Activated T-cell treated with anti-CD3 and anti-CD28 coated beads for 1 hour (primary cell): ENCODE measurements around the gene SRPX.

Experiments used
- DNase-seq: peaks from one replicate; pipeline ENCODE4 v3.0.0-alpha.2; 2020; ENCODE audit warnings: low read depth

SRPX gene, protein sequence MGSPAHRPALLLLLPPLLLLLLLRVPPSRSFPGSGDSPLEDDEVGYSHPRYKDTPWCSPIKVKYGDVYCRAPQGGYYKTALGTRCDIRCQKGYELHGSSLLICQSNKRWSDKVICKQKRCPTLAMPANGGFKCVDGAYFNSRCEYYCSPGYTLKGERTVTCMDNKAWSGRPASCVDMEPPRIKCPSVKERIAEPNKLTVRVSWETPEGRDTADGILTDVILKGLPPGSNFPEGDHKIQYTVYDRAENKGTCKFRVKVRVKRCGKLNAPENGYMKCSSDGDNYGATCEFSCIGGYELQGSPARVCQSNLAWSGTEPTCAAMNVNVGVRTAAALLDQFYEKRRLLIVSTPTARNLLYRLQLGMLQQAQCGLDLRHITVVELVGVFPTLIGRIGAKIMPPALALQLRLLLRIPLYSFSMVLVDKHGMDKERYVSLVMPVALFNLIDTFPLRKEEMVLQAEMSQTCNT

DNA sequence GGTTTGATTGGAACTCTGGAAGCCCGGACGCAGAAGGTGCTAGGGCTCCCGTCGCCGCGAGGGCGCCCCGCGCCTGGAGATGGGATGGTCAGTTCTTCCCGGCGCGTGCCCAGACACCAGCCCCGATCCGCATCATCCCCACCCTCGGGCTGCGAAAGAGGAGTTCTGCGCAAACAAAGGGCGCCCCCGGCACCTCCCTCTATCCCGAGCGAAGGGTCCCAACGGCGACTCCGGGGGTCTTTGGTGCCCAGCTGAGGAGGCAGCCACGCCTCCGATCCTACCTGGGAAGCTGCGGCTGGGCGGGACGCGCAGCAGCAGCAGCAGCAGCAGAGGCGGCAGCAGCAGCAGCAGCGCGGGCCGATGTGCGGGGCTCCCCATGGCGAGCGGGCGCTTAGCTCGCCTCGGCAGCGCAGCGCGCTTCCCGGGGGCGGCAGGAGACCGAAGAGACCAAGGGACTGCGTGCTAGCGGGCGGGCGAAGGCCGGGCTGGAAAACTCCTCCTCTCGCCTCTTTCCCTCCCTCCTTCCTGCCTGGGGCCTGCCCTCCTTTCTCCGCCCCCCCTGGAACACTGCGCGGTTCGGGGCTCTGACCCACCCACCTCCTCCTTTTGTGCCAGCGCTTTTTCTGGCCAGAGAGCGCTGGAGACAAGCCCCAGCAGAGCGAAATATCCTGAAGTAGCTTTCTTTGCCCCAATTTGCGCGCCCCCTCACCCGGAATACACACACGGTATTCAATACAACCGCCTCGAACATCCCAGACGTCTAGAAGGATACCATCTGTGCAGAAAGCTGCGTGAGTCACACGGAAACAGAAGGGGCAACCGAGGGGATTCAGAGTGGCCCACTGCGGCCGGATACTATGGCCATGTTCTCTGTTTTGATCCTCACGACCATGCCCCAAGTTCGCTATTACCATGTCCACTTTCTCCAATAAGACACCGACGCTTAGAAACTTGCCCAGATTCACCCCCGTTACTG lies at the start of gene SRPX:
Gene SRPX (minus strand): TSS at position 457 of the 976 bp plus-strand sequence. CDS start 79 bp downstream, at position 378.
- DNase-seq = no peak

DNA sequence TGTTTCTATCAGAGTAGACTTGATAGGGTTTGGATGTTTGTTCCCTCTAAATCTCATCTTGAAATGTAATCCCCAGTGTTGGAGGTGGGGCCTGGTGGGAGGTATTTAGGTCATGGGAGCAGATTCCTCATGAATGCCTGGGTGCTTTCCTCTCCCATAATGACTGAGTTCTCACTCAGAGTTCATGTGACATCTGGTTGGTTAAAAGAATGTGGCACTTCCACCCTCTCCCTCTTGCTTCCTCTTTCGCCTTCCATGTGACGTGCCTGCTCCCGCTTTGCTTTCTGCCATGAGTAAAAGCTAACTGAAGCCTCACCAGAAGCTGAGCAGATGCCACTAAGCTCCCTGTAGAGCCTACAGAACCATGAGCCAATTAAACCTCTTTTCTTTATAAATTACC lies 47.3 kb upstream of the SRPX start:
- no peak for DNase-seq

DNA sequence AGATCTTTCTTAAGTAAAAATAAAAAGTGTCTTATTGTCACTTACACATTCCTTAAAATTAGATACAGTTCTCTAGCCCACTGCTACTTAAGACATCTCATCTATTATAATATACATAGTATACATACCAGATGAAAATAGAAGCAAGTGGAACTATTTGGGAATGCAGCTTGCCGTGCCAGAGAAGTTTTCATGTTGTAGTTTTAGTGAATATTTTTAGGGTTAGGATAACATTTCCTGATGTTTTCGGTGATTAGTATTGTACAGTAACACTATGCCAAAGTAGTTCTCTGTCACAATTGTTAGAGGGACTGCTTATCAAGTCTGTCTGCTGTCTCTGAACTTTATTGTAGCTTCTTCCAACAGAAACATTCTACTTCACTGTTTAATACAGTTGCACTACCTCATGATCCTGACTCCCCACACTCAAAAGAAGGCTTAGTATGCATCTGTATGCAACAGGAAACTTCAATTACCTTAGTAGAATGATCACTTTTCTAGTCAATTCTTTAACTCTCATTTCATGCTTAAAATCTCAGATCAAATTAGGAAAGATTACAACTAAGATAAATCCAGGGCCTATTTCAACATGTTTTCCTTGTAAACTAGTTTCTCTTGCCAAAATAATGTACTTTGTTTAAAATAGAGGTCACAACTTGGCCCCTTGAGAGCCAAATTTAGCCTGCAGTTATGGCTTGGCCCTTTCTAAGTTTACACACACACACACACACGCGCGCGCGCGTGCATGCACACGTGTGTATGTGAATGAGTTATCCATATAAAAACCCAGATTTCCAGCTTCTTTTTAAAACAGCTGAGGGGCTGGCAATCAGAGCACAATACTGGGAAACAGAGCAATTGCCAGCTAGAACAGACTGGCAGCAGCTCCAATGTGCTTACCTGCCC lies 42.3 kb upstream of the SRPX start:
- no peak for DNase-seq

DNA sequence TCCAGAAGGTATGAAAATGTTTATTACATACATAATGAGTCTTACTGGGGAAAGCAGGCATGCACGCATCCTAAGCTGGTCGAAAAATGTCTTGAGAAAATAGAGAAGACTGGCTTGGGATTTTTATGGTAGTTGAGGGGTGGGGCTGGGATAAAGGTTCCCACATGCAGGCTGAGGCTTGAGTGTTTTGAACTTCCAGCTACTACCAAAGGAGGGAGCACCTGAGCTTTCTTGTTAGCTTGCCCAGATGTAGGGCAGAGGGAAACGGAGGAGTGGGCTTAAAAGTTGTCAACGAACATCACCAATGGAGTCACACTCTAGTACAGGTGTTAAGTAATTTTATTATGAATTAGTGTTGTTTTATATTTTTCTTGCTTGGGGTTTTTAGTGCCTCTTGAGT lies 39.6 kb upstream of the SRPX start:
- no peak for DNase-seq

DNA sequence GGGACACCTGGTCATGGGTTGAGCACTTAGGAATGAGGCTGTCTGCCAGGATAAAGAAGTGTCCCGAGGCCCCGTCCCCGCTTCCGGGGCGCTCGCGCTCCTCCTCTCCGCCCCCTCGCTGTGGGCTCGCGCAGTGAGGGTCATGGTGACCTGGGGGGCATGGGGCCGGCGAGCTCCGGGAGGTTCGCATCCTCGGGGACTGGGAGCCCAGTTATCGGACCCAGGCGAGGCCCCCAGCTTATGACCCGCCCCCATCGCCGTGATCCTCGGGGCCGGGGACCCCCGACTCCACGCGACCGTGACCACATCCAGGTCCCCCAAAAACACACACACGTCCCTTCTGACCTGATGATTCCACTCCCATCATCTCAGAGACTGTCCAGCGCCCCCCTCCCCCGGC lies 35.3 kb upstream of the SRPX start:
- DNase-seq = no peak

DNA sequence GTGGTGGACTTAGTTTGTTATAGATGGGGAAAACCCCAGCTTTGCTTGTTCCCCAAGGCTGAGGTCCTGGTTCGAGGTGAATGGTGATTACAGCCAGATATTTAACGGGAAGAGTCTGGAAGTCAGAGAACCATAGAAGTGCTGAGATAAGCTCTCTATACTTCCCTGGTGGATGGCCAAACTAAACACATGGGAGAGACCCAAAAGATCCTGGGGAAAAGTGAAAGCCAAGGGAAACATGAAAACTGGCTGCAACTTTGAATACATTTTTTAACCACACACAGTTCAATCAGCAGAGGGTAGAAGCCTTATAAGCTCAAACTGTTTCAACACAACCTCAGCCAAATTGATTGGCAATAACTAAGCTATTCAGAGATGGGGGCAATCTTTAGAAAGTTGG lies 29.3 kb upstream of the SRPX start:
- DNase-seq = no peak

DNA sequence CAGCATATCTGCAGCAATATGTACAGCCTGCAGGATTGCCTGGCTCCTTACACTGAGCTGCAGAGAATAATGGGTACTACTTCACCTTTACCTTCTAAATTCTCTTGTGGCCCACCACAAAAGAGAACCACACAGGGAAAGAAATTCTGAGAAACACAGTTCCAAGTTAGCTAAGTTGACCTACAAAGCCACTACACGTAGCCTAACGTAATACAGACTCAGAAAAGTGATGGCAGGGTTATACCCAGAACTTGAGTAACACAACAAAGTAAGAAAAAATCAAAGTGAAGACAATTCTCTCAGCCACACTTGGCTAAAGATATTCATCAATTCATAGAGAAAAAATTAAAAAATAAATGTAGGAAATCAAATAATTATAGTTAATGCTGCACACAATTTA lies 26.4 kb upstream of the SRPX start:
- no peak for DNase-seq

DNA sequence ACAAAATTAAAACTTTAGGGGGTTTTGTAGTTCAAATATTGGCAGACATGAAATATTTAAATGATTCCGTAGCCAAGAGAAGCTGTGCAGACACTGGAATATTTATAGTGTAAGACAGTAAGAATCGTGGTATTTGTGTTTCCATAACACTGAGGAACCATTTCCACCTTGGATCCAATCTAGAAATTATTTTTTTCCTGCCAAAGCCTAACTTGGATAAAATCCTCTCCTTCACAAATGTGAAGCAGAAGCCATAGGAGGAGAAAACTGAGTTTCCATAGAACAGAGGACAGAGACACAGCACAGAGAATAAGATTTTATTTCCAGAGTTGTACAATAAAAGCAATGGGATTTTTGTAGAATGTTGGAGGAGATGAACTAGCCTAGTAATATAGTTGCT lies 19.9 kb upstream of the SRPX start:
- no peak for DNase-seq

DNA sequence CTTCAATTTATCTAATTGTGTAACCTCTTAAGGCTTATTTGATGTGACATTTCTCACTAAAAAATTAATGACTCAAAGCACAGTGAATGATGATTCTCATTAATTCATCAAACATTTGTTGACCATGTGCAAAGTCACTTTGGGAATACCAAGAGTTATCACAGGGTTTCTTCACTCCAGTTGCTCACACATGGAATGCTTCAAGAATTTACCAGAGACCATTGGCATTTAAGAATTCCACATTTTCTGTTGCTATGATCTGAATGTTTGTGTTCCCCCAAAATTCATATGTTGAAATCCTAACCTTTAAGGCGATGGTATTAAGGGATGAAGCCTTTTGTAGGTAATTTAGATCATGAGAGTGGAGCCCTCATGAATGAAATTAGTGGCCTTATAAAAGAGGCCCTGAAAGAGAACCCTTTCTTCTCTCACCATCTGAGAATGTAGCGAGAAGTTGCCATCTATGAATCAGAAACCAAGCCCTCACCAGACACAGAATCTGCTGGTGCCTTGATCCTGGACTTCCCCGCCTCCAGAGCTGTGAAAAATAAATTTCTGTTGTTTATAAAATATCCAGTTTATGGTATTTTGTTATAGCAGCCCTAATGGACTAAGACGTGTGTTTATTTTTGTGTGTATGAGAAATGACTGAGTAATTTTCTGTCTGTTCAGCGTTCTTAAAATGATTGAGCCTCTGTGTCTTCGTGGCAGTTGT lies 16.4 kb upstream of the SRPX start:
- DNase-seq = no peak

DNA sequence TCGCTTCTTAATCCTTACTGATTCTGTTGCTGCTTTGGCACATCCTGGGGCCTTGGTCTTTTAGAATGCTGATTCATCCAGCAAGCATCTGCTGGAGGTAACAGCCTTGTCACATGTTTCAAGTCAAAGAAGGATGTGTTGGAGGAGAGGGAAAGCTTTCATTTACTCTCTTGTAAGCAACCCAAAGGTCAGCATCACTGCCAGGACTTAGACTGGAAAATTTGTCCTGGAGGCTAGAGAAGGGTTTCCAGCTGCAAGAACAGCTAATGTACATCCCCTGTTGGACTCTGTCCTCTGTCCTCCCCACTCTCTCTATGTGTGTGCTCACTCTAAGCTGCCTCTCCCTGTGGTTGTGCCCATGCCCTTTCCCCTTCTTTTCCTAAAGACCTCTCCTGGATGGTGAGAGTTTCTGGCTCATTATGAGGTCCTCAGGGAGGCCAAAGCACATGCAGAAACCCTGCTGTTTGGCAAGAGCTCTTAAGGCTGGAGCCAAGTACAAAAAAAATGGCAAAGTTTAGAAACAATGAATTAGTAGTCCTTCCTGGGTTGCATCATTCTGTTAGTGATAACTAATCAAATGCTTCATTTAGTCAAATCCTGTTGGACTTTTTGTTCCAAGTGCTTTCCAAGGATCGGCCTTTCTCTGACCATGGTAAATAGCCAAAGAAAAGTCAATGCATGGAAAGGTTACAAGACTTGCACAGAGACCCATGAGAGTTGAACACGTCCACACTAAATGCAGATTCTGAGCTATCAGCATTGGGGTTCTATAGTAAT lies 13.4 kb upstream of the SRPX start:
- no peak for DNase-seq

DNA sequence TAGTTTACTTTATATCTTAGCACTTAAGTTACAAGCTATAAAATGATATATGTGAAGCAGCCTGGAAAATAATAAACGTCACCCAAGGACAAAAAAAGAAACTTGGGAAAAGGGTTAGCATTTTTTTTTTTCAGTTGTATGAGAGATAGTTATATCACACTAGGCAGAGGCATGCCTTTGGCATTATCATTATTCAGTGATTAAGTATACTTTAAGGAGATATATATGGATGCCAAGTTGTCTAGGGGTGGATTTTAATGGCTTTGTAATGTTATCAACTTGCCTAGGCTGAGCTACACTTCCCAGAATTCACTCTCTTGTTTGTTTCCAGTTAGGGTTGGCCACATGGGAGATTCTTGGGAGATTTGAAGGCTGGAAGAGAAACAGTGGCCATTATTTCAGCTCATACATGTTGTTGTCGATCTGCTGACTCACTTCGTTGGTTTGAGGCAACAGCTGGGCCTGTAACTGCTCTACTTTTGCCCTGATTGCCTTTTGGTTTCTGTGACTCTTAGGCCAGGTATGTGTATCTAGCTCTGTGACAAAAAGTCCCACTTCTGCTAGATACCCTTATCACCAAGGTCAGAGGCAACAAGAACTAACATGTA lies 11.5 kb upstream of the SRPX start:
- no peak for DNase-seq

DNA sequence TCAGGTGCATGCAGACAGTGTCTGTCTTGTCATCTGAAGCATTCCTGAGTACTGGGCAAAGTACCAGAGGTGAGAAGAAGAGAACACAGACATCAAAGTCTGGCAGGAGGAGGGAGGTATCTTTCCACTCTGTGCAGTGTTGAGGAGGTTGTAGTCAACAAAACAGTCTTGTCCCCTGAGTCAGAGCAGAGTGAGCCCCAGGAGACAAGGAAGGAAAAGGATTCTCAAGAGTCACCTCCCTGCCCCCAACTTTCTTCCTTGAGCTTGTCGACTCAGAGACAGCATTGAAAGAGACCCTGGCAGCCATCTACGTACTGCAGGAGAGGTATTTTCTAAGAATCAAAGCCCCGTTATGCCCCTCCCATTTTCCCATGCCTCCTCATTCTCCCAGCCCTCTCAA lies 4.4 kb upstream of the SRPX start:
- no peak for DNase-seq

DNA sequence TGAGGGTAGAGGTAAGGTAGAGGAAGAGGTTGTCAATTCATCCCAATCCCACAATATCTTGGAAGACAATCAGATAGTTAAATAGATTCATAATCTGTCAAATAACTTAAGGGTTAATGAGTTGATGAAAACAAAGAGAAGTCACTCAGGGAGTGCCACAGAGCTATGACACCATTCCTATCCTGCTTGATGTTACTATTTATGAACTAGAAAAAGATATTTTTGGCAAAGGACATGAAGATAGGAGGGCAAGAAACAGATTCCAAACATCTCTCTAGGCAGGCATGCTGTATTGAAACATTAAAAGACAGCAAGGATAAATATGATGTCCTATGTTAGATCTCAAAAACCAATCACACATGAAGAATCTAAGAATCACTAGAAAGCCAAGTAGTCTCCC lies 3.5 kb upstream of the SRPX start:
- no peak for DNase-seq

DNA sequence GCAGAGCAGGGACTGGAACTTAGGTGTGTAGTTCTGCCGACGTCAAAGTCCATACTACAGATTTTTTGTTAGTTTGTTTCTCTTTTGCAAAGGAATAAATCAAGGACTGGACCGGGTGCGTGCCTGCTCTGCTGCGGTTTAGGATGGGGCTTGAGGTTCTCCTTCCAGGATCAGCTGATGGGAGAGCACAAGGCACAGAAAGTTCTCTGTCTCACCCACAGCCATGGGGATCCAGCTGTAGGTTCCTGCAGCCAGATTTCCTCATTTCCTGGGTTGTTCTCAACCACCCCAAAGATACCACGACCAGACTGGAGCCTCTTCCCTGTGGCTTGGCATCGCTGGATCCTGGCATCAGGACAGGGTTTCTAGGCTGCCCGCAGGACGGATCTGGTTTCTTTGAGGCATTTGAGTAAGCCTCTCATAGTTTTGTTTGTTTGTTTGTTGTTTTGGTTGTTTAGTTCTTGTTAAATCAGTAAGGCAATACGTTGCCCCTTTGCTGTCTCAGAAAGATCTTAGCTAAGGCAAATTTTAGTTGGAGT lies 789 bp upstream of the SRPX start:
- DNase-seq = no peak

DNA sequence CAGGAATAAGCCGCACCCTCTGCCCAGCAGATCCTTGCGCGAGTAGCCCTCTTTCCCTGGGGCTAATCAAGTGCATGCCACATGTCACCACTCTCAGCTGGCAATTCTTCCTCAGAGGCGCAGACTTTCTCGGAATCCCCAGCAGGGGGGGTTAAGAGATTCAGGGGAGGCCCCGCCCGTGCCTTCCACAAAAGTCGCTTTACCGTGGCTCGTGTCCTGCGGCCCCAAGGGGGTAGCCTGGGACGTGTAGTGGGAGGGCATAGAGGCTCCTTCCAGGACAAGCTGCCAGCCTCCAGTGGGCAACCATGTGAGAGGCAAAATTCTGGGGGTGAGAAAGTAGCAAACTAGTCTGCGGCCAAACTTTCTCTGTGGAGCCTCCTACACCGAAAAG lies 652 bp downstream of the SRPX start:
- DNase-seq = no peak

DNA sequence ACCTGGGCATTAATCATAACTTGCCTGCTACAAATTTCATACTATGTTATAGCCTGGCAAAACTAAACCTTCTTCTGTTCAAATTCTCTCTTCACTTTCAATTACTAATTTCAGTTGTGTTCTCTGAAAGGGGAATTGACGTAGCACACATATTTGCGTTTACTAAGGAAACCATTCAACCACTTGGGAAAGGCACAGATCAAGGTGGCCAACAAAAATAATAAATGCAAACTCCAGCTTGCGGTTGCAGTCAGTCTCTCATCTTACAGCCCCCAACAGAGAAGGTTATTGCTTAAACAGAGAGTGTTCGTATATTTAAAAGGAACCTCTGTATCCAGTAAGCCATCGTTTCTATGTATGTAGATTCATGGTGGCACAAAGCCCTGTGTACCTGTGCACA lies 4.0 kb downstream of the SRPX start:
- DNase-seq = no peak

DNA sequence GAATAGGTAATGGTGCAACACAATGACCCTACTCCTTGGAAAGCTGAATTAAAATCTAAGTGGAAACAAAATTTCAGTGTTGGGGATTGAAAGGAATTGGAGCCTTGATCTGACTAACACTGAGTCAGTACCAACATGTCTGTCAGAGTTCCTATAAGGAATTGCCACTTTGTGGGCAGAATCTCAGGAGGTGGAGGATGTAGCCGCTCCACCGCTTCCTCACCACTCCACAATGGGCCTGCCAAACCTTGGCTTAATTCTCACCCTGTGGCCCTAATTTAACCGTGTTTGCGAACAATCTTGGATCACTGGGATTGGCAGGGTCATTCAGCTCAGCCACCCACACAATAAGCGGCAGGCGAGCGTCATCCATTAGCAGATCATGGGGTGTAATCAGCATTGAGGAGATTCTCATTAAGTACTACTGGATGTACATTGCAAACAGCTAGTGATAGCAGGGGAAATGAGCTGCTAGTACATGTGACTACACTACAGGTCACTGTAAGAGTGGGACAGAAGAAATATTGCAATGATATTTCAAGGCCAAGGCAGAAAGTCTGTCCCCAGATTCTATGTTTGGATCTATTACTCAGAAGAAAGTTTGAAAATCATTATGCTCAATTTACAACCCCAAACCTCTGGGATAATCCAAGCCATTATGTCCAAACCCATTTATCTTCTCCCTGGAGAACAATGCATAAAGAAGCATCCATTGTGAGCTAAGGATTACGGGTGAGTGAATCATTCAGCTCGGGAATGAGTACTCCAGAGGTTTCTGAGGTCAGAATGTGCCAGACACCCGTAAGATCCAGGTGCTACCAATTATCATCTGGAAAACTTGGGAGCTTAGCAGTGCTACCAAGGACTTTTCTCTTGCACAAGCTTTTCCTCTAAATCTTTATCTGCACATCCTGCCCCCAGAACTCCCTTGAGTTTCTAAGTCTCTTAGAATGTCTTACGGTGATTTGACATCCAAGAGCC lies 5.8 kb downstream of the SRPX start:
- no peak for DNase-seq

DNA sequence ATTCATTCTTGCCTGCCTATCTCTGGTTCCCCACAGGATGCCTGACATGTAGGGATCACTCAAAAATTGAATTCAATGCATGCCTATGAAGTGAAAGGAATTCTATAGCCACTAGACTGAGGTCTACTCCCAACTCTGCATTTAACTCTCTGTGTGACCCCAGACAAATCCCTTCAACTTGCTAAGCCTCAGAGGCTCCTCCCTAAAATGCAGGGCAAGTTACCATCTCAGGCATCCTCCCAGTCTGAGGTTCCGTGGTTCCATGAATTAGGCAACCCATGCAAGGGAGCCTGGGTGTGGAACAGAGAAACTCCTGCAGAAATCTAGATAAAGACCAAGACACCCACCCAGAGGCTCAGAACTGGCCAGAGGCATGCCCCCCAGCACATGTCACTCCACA lies 6.6 kb downstream of the SRPX start:
- DNase-seq = no peak
